ENCODE results near the gene SOX6.

DNA sequence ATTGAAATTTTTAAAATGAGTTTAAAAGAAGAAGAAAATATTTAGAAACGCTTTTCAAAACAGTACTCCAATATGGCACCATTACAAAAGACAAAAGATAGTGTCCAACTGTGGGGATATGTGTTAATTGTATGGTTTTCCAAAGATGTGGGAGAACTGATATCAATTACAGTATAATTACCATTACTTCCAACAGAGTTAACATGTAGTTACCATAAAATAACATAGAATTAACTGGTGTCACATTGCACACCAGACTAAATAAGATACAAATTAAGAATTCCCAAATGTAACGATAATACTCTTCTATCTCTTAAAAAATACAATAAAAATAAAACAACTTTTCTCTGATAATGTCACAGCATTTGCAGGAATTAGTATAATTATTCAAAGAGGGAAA lies 329.5 kb downstream of the SOX6 start:
- TF ChIP-seq, protein P1, sequence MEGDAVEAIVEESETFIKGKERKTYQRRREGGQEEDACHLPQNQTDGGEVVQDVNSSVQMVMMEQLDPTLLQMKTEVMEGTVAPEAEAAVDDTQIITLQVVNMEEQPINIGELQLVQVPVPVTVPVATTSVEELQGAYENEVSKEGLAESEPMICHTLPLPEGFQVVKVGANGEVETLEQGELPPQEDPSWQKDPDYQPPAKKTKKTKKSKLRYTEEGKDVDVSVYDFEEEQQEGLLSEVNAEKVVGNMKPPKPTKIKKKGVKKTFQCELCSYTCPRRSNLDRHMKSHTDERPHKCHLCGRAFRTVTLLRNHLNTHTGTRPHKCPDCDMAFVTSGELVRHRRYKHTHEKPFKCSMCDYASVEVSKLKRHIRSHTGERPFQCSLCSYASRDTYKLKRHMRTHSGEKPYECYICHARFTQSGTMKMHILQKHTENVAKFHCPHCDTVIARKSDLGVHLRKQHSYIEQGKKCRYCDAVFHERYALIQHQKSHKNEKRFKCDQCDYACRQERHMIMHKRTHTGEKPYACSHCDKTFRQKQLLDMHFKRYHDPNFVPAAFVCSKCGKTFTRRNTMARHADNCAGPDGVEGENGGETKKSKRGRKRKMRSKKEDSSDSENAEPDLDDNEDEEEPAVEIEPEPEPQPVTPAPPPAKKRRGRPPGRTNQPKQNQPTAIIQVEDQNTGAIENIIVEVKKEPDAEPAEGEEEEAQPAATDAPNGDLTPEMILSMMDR (IDR thresholded peaks at IDR 0.05), result no peak
- TF ChIP-seq POLR2A (IDR thresholded peaks at IDR 0.05), result no peak
